ENCODE measurements around the gene CRYBG3.

CRYBG3 gene

DNA sequence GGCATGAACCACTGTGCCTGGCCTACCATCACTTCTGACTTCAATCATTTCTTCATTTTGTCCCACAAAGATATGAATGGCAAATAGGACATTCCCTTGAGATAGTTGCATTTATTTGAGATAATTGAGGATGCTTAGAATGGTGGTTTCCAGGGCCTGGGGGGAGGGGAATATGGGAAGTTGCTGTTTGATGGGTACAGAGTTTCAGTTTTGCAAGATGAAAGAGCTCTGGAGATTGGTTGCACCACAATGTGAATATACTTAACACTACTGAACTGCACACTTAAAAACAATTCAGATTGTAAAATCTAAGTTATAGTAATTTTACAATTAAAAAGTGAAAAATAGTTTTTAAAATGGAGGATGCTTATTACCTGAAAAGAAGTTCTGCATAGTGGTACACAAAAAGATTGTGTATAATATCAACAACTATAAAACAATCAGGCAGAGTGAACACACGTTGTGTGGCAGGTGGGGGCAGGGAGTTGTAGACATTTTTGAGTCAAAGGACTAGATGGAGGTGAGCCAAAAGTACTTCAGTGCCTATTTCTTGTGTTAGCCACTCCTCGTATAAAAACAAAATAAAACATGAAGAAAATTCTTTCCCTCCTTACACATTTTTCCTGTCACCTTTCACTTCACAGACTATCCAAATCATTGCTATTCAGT, 168.9 kb downstream of the CRYBG3 start:
- no peak for DNase-seq
- Histone ChIP-seq H3K9me3 (no peaks in the 10 kb centered on the region), H3K4me1 (no peaks in the 10 kb centered on the region), H3K27me3 (no peaks in the 10 kb centered on the region), H3K27ac (no peak overlapping the region), H3K36me3 (no peaks in the 10 kb centered on the region), H3K4me3 (no peak overlapping the region)
- intact Hi-C loops (cut with DNase I; ENCODE audit: low total_unique reads), result no loop called here
- TF ChIP-seq, protein P1, sequence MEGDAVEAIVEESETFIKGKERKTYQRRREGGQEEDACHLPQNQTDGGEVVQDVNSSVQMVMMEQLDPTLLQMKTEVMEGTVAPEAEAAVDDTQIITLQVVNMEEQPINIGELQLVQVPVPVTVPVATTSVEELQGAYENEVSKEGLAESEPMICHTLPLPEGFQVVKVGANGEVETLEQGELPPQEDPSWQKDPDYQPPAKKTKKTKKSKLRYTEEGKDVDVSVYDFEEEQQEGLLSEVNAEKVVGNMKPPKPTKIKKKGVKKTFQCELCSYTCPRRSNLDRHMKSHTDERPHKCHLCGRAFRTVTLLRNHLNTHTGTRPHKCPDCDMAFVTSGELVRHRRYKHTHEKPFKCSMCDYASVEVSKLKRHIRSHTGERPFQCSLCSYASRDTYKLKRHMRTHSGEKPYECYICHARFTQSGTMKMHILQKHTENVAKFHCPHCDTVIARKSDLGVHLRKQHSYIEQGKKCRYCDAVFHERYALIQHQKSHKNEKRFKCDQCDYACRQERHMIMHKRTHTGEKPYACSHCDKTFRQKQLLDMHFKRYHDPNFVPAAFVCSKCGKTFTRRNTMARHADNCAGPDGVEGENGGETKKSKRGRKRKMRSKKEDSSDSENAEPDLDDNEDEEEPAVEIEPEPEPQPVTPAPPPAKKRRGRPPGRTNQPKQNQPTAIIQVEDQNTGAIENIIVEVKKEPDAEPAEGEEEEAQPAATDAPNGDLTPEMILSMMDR (IDR thresholded peaks at IDR 0.05), result no peak

DNA sequence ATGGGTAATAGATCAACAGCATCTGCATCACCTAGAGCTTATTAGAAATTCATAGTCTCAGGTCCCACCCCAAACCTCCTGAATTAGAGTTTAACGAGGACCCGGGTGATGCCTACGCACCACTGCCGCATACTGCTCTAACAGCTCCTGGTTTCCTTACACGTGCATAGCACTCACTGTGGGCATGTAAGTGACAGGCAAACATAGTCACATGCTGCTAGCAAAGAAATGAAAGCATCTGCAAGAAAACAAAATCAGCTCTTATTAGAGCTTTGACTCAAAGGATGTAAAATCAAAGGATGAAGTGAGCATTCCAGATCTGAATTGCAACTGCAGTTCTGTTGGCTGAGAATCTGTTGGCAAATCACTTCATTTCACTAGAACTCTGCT, 169.5 kb downstream of the CRYBG3 start:
- intact Hi-C loops (cut with DNase I; ENCODE audit: low total_unique reads), result no loop called here
- DNase-seq, result no peak
- no peaks in the 10 kb centered on the region for H3K27me3 ChIP-seq
- H3K9me3 ChIP-seq, result no peaks in the 10 kb centered on the region
- TF ChIP-seq, protein P1 (IDR thresholded peaks at IDR 0.05), result no peak
- no peaks in the 10 kb centered on the region for H3K36me3 ChIP-seq
- H3K4me3 ChIP-seq, result no peak overlapping the region
- H3K4me1 ChIP-seq, result no peaks in the 10 kb centered on the region
- no peak overlapping the region for H3K27ac ChIP-seq

DNA sequence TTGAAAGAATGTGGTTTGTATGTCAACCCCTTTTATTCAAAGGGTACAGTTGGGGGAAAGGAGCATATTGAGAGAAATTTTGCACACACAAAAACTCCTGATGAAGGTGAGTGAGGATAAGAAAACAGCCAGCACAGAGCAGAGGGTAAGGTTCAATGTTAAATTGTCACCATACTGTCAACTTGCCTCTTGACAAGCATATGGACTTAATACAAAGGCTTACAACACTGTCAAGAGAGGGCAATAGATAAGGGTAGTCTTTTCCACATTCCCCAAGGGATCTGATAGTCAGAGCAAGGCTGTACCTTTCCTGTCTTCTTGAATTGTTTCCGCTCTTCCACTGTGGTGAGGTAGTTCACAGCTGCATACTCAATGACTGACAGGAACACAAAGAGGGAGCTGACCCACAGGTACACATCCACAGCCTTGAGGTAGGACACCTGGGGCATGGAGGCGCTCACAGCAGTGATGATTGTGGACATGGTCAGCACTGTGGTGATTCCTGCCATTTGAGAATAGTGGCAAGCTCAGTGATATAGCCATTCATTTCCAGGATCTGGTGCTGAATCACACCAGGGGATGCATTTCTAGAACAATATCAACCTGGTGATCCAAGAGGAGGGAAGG, 170.8 kb downstream of the CRYBG3 start:
- Histone ChIP-seq H3K27me3 (no peaks in the 10 kb centered on the region), H3K36me3 (no peaks in the 10 kb centered on the region), H3K4me1 (no peaks in the 10 kb centered on the region), H3K9me3 (no peaks in the 10 kb centered on the region), H3K4me3 (no peak overlapping the region), H3K27ac (no peak overlapping the region)
- intact Hi-C loops (cut with DNase I; ENCODE audit: low total_unique reads), result no loop called here
- TF ChIP-seq, protein P1 (IDR thresholded peaks at IDR 0.05), result no peak
- no peak for DNase-seq

DNA sequence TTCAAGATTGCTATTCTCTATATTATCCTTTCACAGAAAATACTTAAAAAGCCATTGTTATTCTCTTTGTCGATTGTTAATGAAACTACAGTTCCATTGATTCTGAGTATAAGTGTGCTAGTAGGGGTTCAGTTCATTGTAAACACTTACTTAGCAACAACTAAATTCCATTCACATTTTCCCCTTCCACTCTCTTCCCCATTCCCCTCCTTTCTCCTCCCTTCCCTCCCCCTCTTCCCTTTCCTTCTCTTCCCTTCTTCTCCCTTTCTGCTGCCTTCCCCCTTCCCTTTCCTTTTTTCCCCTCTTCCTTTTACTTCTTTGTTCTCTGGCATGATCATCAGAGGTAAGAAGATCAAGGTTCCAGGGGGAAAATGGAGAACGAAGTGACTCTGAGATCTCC, 171.7 kb downstream of the CRYBG3 start:
- H3K27me3 ChIP-seq, result no peaks in the 10 kb centered on the region
- no peaks in the 10 kb centered on the region for H3K4me1 ChIP-seq
- no peak for DNase-seq
- H3K27ac ChIP-seq, result no peak overlapping the region
- no peaks in the 10 kb centered on the region for H3K9me3 ChIP-seq
- intact Hi-C loops (cut with DNase I; ENCODE audit: low total_unique reads), result no loop called here
- H3K4me3 ChIP-seq, result no peak overlapping the region
- TF ChIP-seq, protein P1 (IDR thresholded peaks at IDR 0.05), result no peak
- H3K36me3 ChIP-seq, result no peaks in the 10 kb centered on the region

DNA sequence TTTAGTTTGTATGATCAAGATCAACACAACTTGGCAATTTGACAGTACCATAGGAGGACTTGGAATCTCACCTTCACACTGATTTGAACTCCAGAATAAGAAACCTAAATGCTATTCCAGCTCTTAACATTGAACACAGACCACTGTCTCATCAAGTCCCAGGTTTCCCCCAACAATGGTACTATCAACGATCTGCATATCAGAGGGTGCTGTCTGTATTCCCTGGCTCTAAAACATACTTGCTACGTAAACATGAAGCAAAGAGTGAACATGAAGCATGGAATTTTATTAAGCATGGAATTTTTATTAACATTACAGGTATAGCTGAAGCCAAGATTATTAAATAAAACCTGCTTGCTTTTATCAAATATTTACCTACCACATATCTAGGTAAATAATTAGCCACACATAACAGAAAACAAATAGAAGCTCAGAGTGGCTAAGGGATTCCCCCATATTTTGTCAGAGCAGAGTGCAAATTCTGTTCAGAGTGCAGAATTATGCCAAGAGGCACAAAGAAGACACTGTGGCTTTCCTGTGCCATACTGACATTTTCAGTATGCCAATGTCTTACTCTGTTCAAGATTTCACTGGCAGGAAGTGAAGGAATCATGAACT, 172.6 kb downstream of the CRYBG3 start:
- intact Hi-C loops (cut with DNase I; ENCODE audit: low total_unique reads), result no loop called here
- TF ChIP-seq, protein P1 (IDR thresholded peaks at IDR 0.05), result no peak
- H3K9me3 ChIP-seq, result no peaks in the 10 kb centered on the region
- no peak overlapping the region for H3K27ac ChIP-seq
- no peaks in the 10 kb centered on the region for H3K36me3 ChIP-seq
- no peak for DNase-seq
- no peaks in the 10 kb centered on the region for H3K27me3 ChIP-seq
- H3K4me3 ChIP-seq, result no peak overlapping the region
- H3K4me1 ChIP-seq, result no peaks in the 10 kb centered on the region
